Endothelial cell of umbilical vein (primary cell): ENCODE data around the gene SLC26A2. TPM values are rescaled to one million over a fixed set of nuclear protein-coding genes. Genes with fewer than 3 reads are reported as not detected.

ENCODE experiments used
- Bru-seq: library from RNA; stranded (reverse); fragments of 400-500 nt; gene quantifications from one replicate; lab custom pipeline; 2021; lab: Mats Ljungman, UMichigan
- BruChase-seq, 2 experiments: library from RNA; stranded (reverse); fragments of 400-500 nt; gene quantifications; one replicate each; lab custom pipeline; 2021; lab: Mats Ljungman, UMichigan
- BruUV-seq: library from RNA; stranded (reverse); fragments of 400-500 nt; replicated peaks from 2 replicates; lab custom pipeline; 2021; lab: Mats Ljungman, UMichigan
- CTCF ChIA-PET: fragments of 300-600, 350-600 bp; sonication (Branson Sonifier 250); formaldehyde crosslinking; loops from one replicate; lab custom pipeline; 2021; ENCODE audit warnings: antibody characterized with exemption, inconsistent platforms; lab: Charles Lee
- POLR2A ChIA-PET: fragments of 300-600, 350-600 bp; sonication (Branson Sonifier 250); formaldehyde crosslinking; loops from one replicate; lab custom pipeline; 2021; ENCODE audit warnings: antibody characterized with exemption, inconsistent platforms; lab: Charles Lee
- DNase-seq: peaks from one replicate; pipeline ENCODE4 v3.0.0-alpha.2; 2011; ENCODE audit warnings: low read depth, low spot score
- FAIRE-seq: peaks from 2 replicates; lab custom pipeline; 2011; peaks lifted over from hg19 to GRCh38; lab: Jason Lieb, UNC
- H2AFZ ChIP-seq: 2 replicates; pipeline ENCODE4 v1.6.0; 2012; ENCODE audit warnings: low read depth, low read length, control low read depth, inconsistent platforms
- H3K27ac ChIP-seq: 2 replicates; pipeline ENCODE4 v1.5.1; 2011; ENCODE audit warnings: low read depth, mild to moderate bottlenecking, control low read depth, low read length, moderate library complexity; ENCODE audit not compliant: insufficient read depth
- H3K27me3 ChIP-seq, 2 experiments: 2 replicates each; pipeline versions ENCODE4 v1.6.0 to v1.6.1; 2011; ENCODE audit warnings: low read length in 2 of 2, mixed read lengths in 1 of 2; ENCODE audit not compliant: control insufficient read depth in 2 of 2, insufficient read depth in 2 of 2
- H3K36me3 ChIP-seq, 2 experiments: 2 replicates in 1 of 2; 3 replicates in 1 of 2; pipeline ENCODE4 v1.5.1; 2011; ENCODE audit warnings: low read length in 2 of 2, mild to moderate bottlenecking in 1 of 2, moderate library complexity in 1 of 2; ENCODE audit not compliant: control insufficient read depth in 2 of 2, insufficient read depth in 2 of 2; ENCODE audit errors: extremely low read depth in 1 of 2
- H3K4me1 ChIP-seq: 3 replicates; pipeline ENCODE4 v1.5.1; 2011; ENCODE audit warnings: mild to moderate bottlenecking, low read length; ENCODE audit not compliant: control insufficient read depth, insufficient read depth; ENCODE audit errors: extremely low read depth
- H3K4me2 ChIP-seq: 2 replicates; pipeline ENCODE4 v1.6.1; 2011; ENCODE audit warnings: low read length, control low read depth, mixed read lengths; ENCODE audit not compliant: insufficient read depth
- H3K4me3 ChIP-seq, 3 experiments: fragments of 200-600 bp in 1 of 3; sonication (generic), shearing (Covaris generic) in 1 of 3; replicated peaks in 1 of 3; 2 replicates each; pipeline ENCODE4 v1.5.1; 2011 to 2016; ENCODE audit warnings: control low read depth in 3 of 3, low read length in 3 of 3, mild to moderate bottlenecking in 2 of 3, inconsistent platforms in 1 of 3, low read depth in 1 of 3, moderate library complexity in 1 of 3; ENCODE audit not compliant: insufficient read depth in 1 of 3
- H3K79me2 ChIP-seq: 2 replicates; pipeline ENCODE4 v1.6.0; 2012; ENCODE audit warnings: low read length, inconsistent platforms; ENCODE audit not compliant: control insufficient read depth, insufficient read depth
- H3K9ac ChIP-seq: replicated peaks from 2 replicates; pipeline ENCODE3; 2011; ENCODE audit warnings: low read length, control low read depth; ENCODE audit not compliant: insufficient read depth; ENCODE audit errors: extremely low read depth
- H3K9me1 ChIP-seq: replicated peaks from 3 replicates; pipeline ENCODE4 v1.6.0; 2011; ENCODE audit warnings: mild to moderate bottlenecking, low read length; ENCODE audit not compliant: control insufficient read depth, insufficient read depth; ENCODE audit errors: extremely low read depth
- H3K9me3 ChIP-seq: replicated peaks from 2 replicates; pipeline ENCODE4 v1.5.1; 2012; ENCODE audit warnings: low read length, inconsistent platforms; ENCODE audit not compliant: control insufficient read depth, insufficient read depth
- H4K20me1 ChIP-seq: replicated peaks from 2 replicates; pipeline ENCODE3; 2011; ENCODE audit warnings: mild to moderate bottlenecking, low read length; ENCODE audit not compliant: control insufficient read depth, insufficient read depth; ENCODE audit errors: extremely low read depth
- EZH2 ChIP-seq: IDR thresholded peaks from 2 replicates; pipeline ENCODE4 v1.6.1; 2012; ENCODE audit warnings: borderline replicate concordance, low read depth, mild to moderate bottlenecking, moderate library complexity, low read length, inconsistent platforms; ENCODE audit not compliant: severe bottlenecking
- GATA2 ChIP-seq: IDR thresholded peaks from 2 replicates; pipeline ENCODE4 v1.7.0; 2011; ENCODE audit warnings: low read depth, mild to moderate bottlenecking, moderate library complexity, mixed read lengths, low read length; ENCODE audit not compliant: insufficient read length, insufficient read depth
- JUN ChIP-seq: IDR thresholded peaks from 2 replicates; pipeline ENCODE4 v1.6.1; 2011; ENCODE audit warnings: borderline replicate concordance, low read depth; ENCODE audit not compliant: insufficient read length, insufficient read depth
- POLR2A ChIP-seq: IDR thresholded peaks from 2 replicates; pipeline ENCODE4 v1.6.1; 2012; ENCODE audit warnings: low read depth, mild to moderate bottlenecking, control low read depth, low read length
- POLR2AphosphoS5 ChIP-seq: IDR thresholded peaks from 2 replicates; pipeline ENCODE4 v1.6.1; 2012; ENCODE audit warnings: low read depth, mild to moderate bottlenecking, control low read depth, low read length, moderate library complexity; ENCODE audit not compliant: insufficient read depth
- dilution Hi-C: fragments of 300-500 bp; cut with MboI; formaldehyde crosslinking; loops from one replicate; pipeline ENCODE4 v1.15.0; 2019; ENCODE audit warnings: low sequenced_read_pairs; ENCODE audit not compliant: extremely low pct_ligation_motif_present
- intact Hi-C: fragments of 100-400 bp; cut with micrococcal nuclease; formaldehyde crosslinking; loops from one replicate; pipeline ENCODE4 v1.10.0; 2022
- long read RNA-seq: library from polyadenylated mRNA; stranded (forward); transcript quantifications from one replicate; pipeline ENCODE4 v2.0.0, GENCODE V29; 2021
- polyA minus RNA-seq, 3 experiments: library from RNA; depleted of rRNA, polyadenylated mRNA; stranded (reverse); fragments of >200 nt; gene quantifications; 1 replicate in 1 of 3; 2 replicates in 2 of 3; pipeline ENCODE4 v1.2.3, GENCODE V29; 2011
- polyA plus RNA-seq, 4 experiments: library from polyadenylated mRNA; depleted of rRNA in 3 of 4; stranded (reverse) in 3 of 4; unstranded in 1 of 4; fragments of >200 nt; gene quantifications; 2 replicates each; pipeline versions ENCODE4 v1.2.1 to v1.2.3, GENCODE V29; 2011 to 2012; ENCODE audit warnings: missing spikeins in 1 of 4
- total RNA-seq: library from RNA; stranded (reverse); gene quantifications from 2 replicates; pipeline ENCODE4 v1.2.3, GENCODE V29; 2021
- TF ChIP-seq, protein P1 (sequence below): IDR thresholded peaks from 2 replicates; pipeline ENCODE4 v1.6.1; 2011; ENCODE audit not compliant: insufficient read depth, insufficient read length

SLC26A2 gene
- 16.5 and 16.8 TPM in 2 replicates for total RNA-seq
- polyA plus RNA-seq: 5.0 and 5.9 TPM in 2 replicates
- polyA plus RNA-seq (2011; cell fraction: cytosol; rRNA removed): 4.1 and 4.3 TPM in 2 replicates
- 4.0 and 4.5 TPM in 2 replicates for polyA plus RNA-seq (2011; cell fraction: nucleus; rRNA removed)
- 9.5 and 14.9 TPM in 2 replicates for polyA plus RNA-seq (2012)
- polyA minus RNA-seq: 54.2 and 54.7 TPM in 2 replicates
- 4.4 TPM for polyA minus RNA-seq (2011; cell fraction: cytosol; rRNA and poly(A)+ RNA removed)
- 6.5 and 18.6 TPM in 2 replicates for polyA minus RNA-seq (2011; cell fraction: nucleus; rRNA and poly(A)+ RNA removed)
- Bru-seq, nascent RNA: percentile 66 among the genes with signal in this experiment
- percentile 90 among the genes with signal in this experiment for BruChase-seq, experiment 1, labeled RNA remaining after a 6-hour chase
- percentile 80 among the genes with signal in this experiment for BruChase-seq, experiment 2, labeled RNA remaining after a 2-hour chase
- long read RNA-seq, partial matches to known transcripts: 0 of 5 reads
- long read RNA-seq, other reads (novel, unspliced or antisense): 5 of 5 reads

GRCh38 chr5:149960272-149961185, at the start of gene SLC26A2:
TSS of gene SLC26A2 (plus strand) at chr5:149960758. CDS start at chr5:149977653, 16,895 bp downstream.
- intact Hi-C loops: loop anchor here (1.0 to 2.0 kb wide), 2 partner anchors 58 to 323 kb away; no protein-coding TSS in a partner anchor
- Histone ChIP-seq H3K4me1 (peaks cover 21% of the 10 kb centered on the region), H3K36me3 (no peaks in the 10 kb centered on the region), H3K27ac (peak within 1 kb of the TSS; percentile 85), H2AFZ (peak within 1 kb of the TSS; percentile 96), H4K20me1 (no peaks in the 10 kb centered on the region), H3K27me3 (no peaks in the 10 kb centered on the region), H3K9ac (peak within 1 kb of the TSS; percentile 72), H3K4me3 (peak within 1 kb of the TSS; percentile 71 to 76 (median 74)), H3K79me2 (no peaks in the 10 kb centered on the region), H3K9me1 (no peaks in the 10 kb centered on the region), H3K9me3 (no peaks in the 10 kb centered on the region), H3K4me2 (peak within 1 kb of the TSS; percentile 79)
- ChIA-PET POLR2A (interaction anchor here (1.0 kb wide), 1 partner anchor 25 kb away, joined by 5 read pairs; no protein-coding TSS in a partner anchor), CTCF (interaction anchor here (1.2 to 13.6 kb wide), 18 partner anchors 12 to 324 kb away, joined by 3 to 421 read pairs (median 6); no protein-coding TSS in a partner anchor)
- peak; percentile 98 for DNase-seq
- peak; percentile 95 for FAIRE-seq
- dilution Hi-C loops: no loop called here
- peak; percentile 88 for TF ChIP-seq POLR2A
- no peak for TF ChIP-seq JUN
- TF ChIP-seq, protein P1, sequence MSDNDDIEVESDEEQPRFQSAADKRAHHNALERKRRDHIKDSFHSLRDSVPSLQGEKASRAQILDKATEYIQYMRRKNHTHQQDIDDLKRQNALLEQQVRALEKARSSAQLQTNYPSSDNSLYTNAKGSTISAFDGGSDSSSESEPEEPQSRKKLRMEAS: peak; percentile 94
- no peak for TF ChIP-seq EZH2
- TF ChIP-seq GATA2: no peak
- peak; percentile 96 for TF ChIP-seq POLR2AphosphoS5
- no TSS peak for BruUV-seq
